Measurements from ENCODE around the gene KIAA1217.

GRCh38 chr10:24414597-24414996 is 205.7 kb downstream of the KIAA1217 start:
- TF ChIP-seq CTCF (IDR thresholded peaks at IDR 0.05; ENCODE audit: poor library complexity, severe bottlenecking) (no peak), REST (IDR thresholded peaks at IDR 0.05; ENCODE audit: borderline replicate concordance) (no peak)
